BE2C (cell line): Measurements from ENCODE around the gene SERPINA3.
"Not testable (repeated sequence)": the region's sequence is repeated elsewhere in the genome, so short reads cannot be mapped to it uniquely, and the experiment has no call there.

ENCODE experiments used
- DNase-seq: peaks from one replicate; pipeline ENCODE4 v3.0.0-alpha.2; 2020
- H3K27me3 ChIP-seq: fragments of 250-450 bp; sonication (Bioruptor Pico); 2 replicates; pipeline ENCODE4 v1.5.1; 2020; ENCODE audit warnings: mild to moderate bottlenecking
- H3K36me3 ChIP-seq: fragments of 250-450 bp; sonication (Bioruptor Pico); 2 replicates; pipeline ENCODE4 v1.5.1; 2020; ENCODE audit warnings: mild to moderate bottlenecking
- H3K4me1 ChIP-seq: fragments of 250-450 bp; sonication (Bioruptor Pico); 2 replicates; pipeline ENCODE4 v1.5.1; 2020
- H3K4me3 ChIP-seq: 2 replicates; pipeline ENCODE4 v1.5.1; 2011; ENCODE audit warnings: low read depth, low read length
- H3K9me3 ChIP-seq: fragments of 250-450 bp; sonication (Bioruptor Pico); 2 replicates; pipeline ENCODE4 v1.5.1; 2020
- CTCF ChIP-seq: IDR thresholded peaks from 2 replicates; pipeline ENCODE4 v1.5.1; 2012; ENCODE audit warnings: mild to moderate bottlenecking, low read depth, low read length

The SERPINA3 gene

GRCh38 chr14:94602722-94603121 lies 9.5 kb upstream of the SERPINA3 start:
- Histone ChIP-seq H3K9me3 (no peaks in the 10 kb centered on the region), H3K36me3 (no peaks in the 10 kb centered on the region), H3K4me1 (no peaks in the 10 kb centered on the region), H3K27me3 (no peaks in the 10 kb centered on the region), H3K4me3 (no peak overlapping the region)
- no peak for TF ChIP-seq CTCF
- DNase-seq, result no peak

- no peaks in the 10 kb centered on the region for H3K36me3 ChIP-seq
- no peak for TF ChIP-seq CTCF
- no peaks in the 10 kb centered on the region for H3K9me3 ChIP-seq
- no peaks in the 10 kb centered on the region for H3K27me3 ChIP-seq
- H3K4me1 ChIP-seq, result no peaks in the 10 kb centered on the region
- DNase-seq, result no peak
- H3K4me3 ChIP-seq, result no peak overlapping the region
These were observed 6.8 kb upstream of the SERPINA3 start for GRCh38 chr14:94605361-94605760.

GRCh38 chr14:94608966-94609365 lies 3.2 kb upstream of the SERPINA3 start:
- H3K9me3 ChIP-seq, H3K27me3 ChIP-seq, H3K4me3 ChIP-seq, H3K4me1 ChIP-seq, DNase-seq, H3K36me3 ChIP-seq: not testable (repeated sequence)

- DNase-seq, result no peak
- no peaks in the 10 kb centered on the region for H3K9me3 ChIP-seq
- no peaks in the 10 kb centered on the region for H3K27me3 ChIP-seq
- no peak for TF ChIP-seq CTCF
- no peaks in the 10 kb centered on the region for H3K36me3 ChIP-seq
- no peak overlapping the region for H3K4me3 ChIP-seq
- no peaks in the 10 kb centered on the region for H3K4me1 ChIP-seq
These were observed 1.0 kb upstream of the SERPINA3 start for GRCh38 chr14:94611179-94611578.

- Histone ChIP-seq H3K27me3 (no peaks in the 10 kb centered on the region), H3K4me3 (no peak overlapping the region), H3K4me1 (no peaks in the 10 kb centered on the region), H3K36me3 (no peaks in the 10 kb centered on the region), H3K9me3 (no peaks in the 10 kb centered on the region)
- no peak for DNase-seq
- TF ChIP-seq CTCF, result no peak
These were observed 676 bp downstream of the SERPINA3 start for GRCh38 chr14:94612580-94613554.

GRCh38 chr14:94613720-94614644 lies 1.8 kb downstream of the SERPINA3 start:
- TF ChIP-seq CTCF, result no peak
- Histone ChIP-seq H3K4me1 (no peaks in the 10 kb centered on the region), H3K4me3 (no peak overlapping the region), H3K27me3 (no peaks in the 10 kb centered on the region), H3K9me3 (no peaks in the 10 kb centered on the region), H3K36me3 (no peaks in the 10 kb centered on the region)
- no peak for DNase-seq
